Iris pigment epithelial cell (primary cell): ENCODE data around the gene NYAP2.
A peak's percentile ranks its signal among the peaks of the same experiment; 100 is the strongest.

Experiments used
- DNase-seq: peaks from one replicate; pipeline ENCODE4 v3.0.0-alpha.2; 2011; ENCODE audit warnings: low read depth

NYAP2 gene

GRCh38 chr2:225559072-225559415 is 159.5 kb downstream of the NYAP2 start:
- DNase-seq = no peak

GRCh38 chr2:225566798-225567197 is 167.3 kb downstream of the NYAP2 start:
- peak; percentile 12 for DNase-seq

GRCh38 chr2:225569995-225570394 is 170.5 kb downstream of the NYAP2 start:
- no peak for DNase-seq

- no peak for DNase-seq
Measured at GRCh38 chr2:225573603-225574002, 174.1 kb downstream of the NYAP2 start.

GRCh38 chr2:225574582-225575138 is 175.2 kb downstream of the NYAP2 start:
- no peak for DNase-seq

GRCh38 chr2:225581135-225581534 is 181.6 kb downstream of the NYAP2 start:
- no peak for DNase-seq

- no peak for DNase-seq
Measured at GRCh38 chr2:225581906-225582305, 182.4 kb downstream of the NYAP2 start.

- DNase-seq = no peak
Measured at GRCh38 chr2:225582355-225583116, 183.0 kb downstream of the NYAP2 start.

GRCh38 chr2:225584796-225585195 is 185.3 kb downstream of the NYAP2 start:
- no peak for DNase-seq

GRCh38 chr2:225590932-225591331 is 191.4 kb downstream of the NYAP2 start:
- no peak for DNase-seq

GRCh38 chr2:225597911-225598310 is 198.4 kb downstream of the NYAP2 start:
- peak; percentile 59 for DNase-seq

GRCh38 chr2:225598426-225598825 is 198.9 kb downstream of the NYAP2 start:
- DNase-seq = peak; percentile 25

- peak; percentile 6 for DNase-seq
Measured at GRCh38 chr2:225598897-225599296, 199.4 kb downstream of the NYAP2 start.

- DNase-seq = no peak
Measured at GRCh38 chr2:225599856-225600255, 200.3 kb downstream of the NYAP2 start.

GRCh38 chr2:225600444-225600843 is 200.9 kb downstream of the NYAP2 start:
- peak; percentile 47 for DNase-seq

GRCh38 chr2:225600865-225601264 is 201.4 kb downstream of the NYAP2 start:
- DNase-seq = no peak

GRCh38 chr2:225602205-225602604 is 202.7 kb downstream of the NYAP2 start:
- DNase-seq = no peak

GRCh38 chr2:225608136-225608535 is 208.6 kb downstream of the NYAP2 start:
- no peak for DNase-seq

GRCh38 chr2:225612636-225613035 is 213.1 kb downstream of the NYAP2 start:
- DNase-seq = no peak

- no peak for DNase-seq
Measured at GRCh38 chr2:225614915-225615314, 215.4 kb downstream of the NYAP2 start.

- no peak for DNase-seq
Measured at GRCh38 chr2:225615514-225615913, 216.0 kb downstream of the NYAP2 start.

GRCh38 chr2:225616372-225616771 is 216.9 kb downstream of the NYAP2 start:
- no peak for DNase-seq

- no peak for DNase-seq
Measured at GRCh38 chr2:225616848-225617247, 217.3 kb downstream of the NYAP2 start.

- no peak for DNase-seq
Measured at GRCh38 chr2:225620227-225620626, 220.7 kb downstream of the NYAP2 start.
